Ovary (tissue), 9 donors: Measurements from ENCODE around the gene TRMT1. TPM values are rescaled to one million over a fixed set of nuclear protein-coding genes. Genes with fewer than 3 reads are reported as not detected.

Experiments used
- DNase-seq, 5 donors: peaks; one replicate each; pipeline ENCODE4 v3.0.0-alpha.2; 2019 to 2020
- H3K27ac ChIP-seq, 2 donors: fragments of 200-600 bp; one replicate each; pipeline versions ENCODE4 v1.5.1 to v1.8.0; 2019 to 2022
- H3K27me3 ChIP-seq: fragments of 200-600 bp; one replicate; pipeline ENCODE4 v1.8.0; 2022
- H3K36me3 ChIP-seq: fragments of 200-600 bp; sonication (generic); one replicate; pipeline ENCODE4 v1.5.1; 2019
- H3K4me1 ChIP-seq: one replicate; pipeline ENCODE4 v1.8.1; 2013; ENCODE audit warnings: mild to moderate bottlenecking, moderate library complexity; ENCODE audit not compliant: insufficient read depth
- H3K4me3 ChIP-seq: fragments of 200-600 bp; sonication (generic); one replicate; pipeline ENCODE4 v1.5.1; 2017
- H3K9me3 ChIP-seq, 2 donors: fragments of 200-600 bp in 1 of 2; sonication (generic) in 1 of 2; one replicate each; pipeline versions ENCODE4 v1.5.1 to v1.8.1; 2013 to 2019; ENCODE audit warnings: mild to moderate bottlenecking in 1 of 2, moderate library complexity in 1 of 2
- EP300 ChIP-seq: sonication (generic); formaldehyde crosslinking; IDR thresholded peaks from one replicate; pipeline ENCODE4 v1.6.1; 2017; ENCODE audit warnings: antibody characterized with exemption
- POLR2A ChIP-seq: fragments of 450-650 bp; IDR thresholded peaks from one replicate; pipeline ENCODE4 v1.6.1; 2017; ENCODE audit warnings: antibody characterized with exemption, mild to moderate bottlenecking, moderate library complexity
- WGBS, 3 donors: extraction: QIAGEN DNeasy Blood & Tissue Kit in 1 of 3; methylation state at CpG; one replicate each; pipeline versions ENCODE4 v1.1.5 to v1.1.7; 2013 to 2017; 5-methylcytosine and 5-hydroxymethylcytosine counted together
- intact Hi-C, 4 donors: fragments of 100-400 bp; cut with DNase I; formaldehyde crosslinking; loops; one replicate each; pipeline versions ENCODE4 v1.11.0 to v1.15.1; 2022 to 2023
- polyA plus RNA-seq, 2 donors: library from polyadenylated mRNA; stranded (reverse); fragments of 200-250 nt in 1 of 2; fragments of 350-450 nt in 1 of 2; fragmentation: Illumina TruSeq in 1 of 2; extraction: RNeasy Lipid Tissue Mini Kit (QIAGEN cat#74804) in 1 of 2; gene quantifications; one replicate each; pipeline ENCODE4 v1.2.3, GENCODE V29; 2013 to 2014
- total RNA-seq, 7 donors: library from RNA; depleted of rRNA in 2 of 7; stranded (reverse); fragments of >200 nt in 2 of 7; fragmentation: NEBNext Ultra II Directional in 3 of 7; extraction: Animal tissue kit (Norgen Biotek cat#: 25700) in 3 of 7; gene quantifications; one replicate each; pipeline versions ENCODE4 v1.1.0 to v1.2.4, GENCODE V29; 2016 to 2023
- TF ChIP-seq, protein P1 (sequence below), 3 donors: fragments of 450-650 bp in 2 of 3; fragments of 200-600 bp in 1 of 3; IDR thresholded peaks; one replicate each; pipeline versions ENCODE4 v1.5.1 to v1.8.0; 2016 to 2022; ENCODE audit warnings: antibody characterized with exemption in 3 of 3, mild to moderate bottlenecking in 1 of 3
- donor health status: DM: no; HTN: no; CAD: no; lungs with moderate emphysema.
- donor health status: DM: no; HTN: no; CAD: no.
- donor health status: Bipolar disorder and iron deficiency.
- donor health status: DM: yes; HTN: yes; CAD: no.
- donor health status: DM: no; HTN: no; CAD: no.
- donor health status: DM: yes; HTN: yes; CAD: no.

TRMT1 gene
- total and polyA plus RNA-seq, 9 donors, result 7.6 to 54.8 (median 37.2) TPM

DNA sequence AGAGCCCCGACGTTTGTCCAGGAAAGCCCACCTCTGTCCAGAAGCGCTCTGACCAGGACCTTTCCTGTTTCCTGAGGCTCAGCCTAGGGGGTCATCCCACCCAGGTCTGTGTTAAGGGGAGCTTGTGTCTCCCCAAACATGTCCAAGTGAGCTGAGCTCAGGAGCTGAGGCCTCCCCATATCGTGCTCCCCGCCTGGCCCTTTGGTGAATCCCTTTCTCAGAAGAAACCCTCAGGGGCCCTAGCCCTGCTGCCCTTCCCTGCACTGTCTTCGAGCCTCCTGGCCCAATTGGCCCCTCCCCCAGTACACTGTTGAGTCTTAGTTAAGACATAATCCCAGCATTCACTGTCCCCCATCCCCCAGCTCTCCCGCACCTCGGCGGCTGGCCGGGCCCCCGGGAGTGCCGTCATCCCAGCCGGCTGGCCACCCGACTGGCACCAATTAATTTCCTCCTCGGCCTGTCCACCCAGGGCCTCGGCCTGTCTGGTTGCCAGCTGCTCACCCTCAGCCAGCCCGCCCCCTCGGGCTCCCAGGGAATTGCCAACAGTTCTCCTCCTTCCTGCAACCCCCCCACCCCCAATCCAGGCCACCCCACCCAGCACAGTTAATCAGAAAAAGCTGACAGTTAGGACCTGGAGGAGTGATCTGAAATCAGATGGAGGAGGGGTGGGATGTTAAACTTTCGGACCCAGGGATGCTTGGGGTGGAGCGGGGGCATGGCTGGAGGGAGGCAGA, 47.2 kb upstream of the TRMT1 start:
- Histone ChIP-seq H3K9me3 (no peaks in the 10 kb centered on the region), H3K4me1 (peaks cover 7% of the 10 kb centered on the region), H3K27ac (peak overlapping the region; percentile 71 to 73), H3K27me3 (no peaks in the 10 kb centered on the region), H3K36me3 (no peaks in the 10 kb centered on the region), H3K4me3 (peak overlapping the region; percentile 41)
- intact Hi-C loops, result loop anchor here in 1 of 4 donors (10.0 kb wide), 1 partner anchor 701 kb away; no protein-coding TSS in a partner anchor
- peak; percentile 78 to 84 (median 83) for DNase-seq
- TF ChIP-seq POLR2A, result no peak
- peak; percentile 8 for TF ChIP-seq EP300
- WGBS, 3 donors, result 5 to 9% (median 7%) methylated on average over 19 to 20 of the region's 20 CpGs

DNA sequence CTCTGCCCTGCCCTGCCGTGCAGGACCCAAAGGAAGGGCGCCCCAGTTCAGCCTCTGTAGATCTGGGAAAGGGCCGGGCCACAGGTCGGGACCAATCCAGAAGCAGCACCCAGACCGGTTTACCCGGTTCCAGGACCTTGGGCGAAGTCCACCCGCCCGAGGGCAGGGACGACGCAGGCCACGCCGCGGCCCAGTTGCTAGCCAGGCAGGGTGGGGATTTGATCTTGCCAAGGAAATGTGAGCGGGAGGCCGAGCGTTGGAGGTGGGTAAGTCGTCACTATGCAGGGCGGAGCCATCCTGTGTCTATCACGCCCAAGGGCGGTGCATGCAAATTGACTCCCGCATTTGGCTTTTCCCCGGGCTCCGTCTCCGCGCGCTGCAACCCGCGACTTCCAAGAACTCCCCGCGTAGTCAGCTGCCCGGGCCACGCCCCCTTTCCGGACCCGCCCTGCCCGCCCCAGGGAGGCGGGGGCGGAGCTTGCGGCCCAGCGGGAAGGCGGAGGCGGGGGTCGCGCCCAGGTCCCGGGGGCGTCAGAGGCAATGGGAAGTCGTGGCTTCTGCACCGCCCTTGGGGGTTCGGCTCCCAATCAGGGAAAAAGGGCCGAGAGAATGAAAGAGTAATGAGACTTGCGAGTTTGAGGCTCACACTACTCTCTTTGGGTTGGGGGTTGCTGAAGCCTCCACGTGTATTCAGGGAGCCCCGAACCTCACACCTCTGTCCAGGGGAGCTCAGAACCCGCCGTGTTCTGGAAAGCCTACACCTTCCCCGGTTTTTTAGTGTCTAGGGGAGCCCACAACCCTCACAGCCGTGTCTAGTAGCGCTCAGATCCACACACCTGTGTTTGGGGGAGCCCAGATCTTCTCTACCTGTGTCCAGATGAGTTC, 46.4 kb upstream of the TRMT1 start:
- TF ChIP-seq POLR2A (peak; percentile 47), EP300 (peak; percentile 83)
- TF ChIP-seq, protein P1, sequence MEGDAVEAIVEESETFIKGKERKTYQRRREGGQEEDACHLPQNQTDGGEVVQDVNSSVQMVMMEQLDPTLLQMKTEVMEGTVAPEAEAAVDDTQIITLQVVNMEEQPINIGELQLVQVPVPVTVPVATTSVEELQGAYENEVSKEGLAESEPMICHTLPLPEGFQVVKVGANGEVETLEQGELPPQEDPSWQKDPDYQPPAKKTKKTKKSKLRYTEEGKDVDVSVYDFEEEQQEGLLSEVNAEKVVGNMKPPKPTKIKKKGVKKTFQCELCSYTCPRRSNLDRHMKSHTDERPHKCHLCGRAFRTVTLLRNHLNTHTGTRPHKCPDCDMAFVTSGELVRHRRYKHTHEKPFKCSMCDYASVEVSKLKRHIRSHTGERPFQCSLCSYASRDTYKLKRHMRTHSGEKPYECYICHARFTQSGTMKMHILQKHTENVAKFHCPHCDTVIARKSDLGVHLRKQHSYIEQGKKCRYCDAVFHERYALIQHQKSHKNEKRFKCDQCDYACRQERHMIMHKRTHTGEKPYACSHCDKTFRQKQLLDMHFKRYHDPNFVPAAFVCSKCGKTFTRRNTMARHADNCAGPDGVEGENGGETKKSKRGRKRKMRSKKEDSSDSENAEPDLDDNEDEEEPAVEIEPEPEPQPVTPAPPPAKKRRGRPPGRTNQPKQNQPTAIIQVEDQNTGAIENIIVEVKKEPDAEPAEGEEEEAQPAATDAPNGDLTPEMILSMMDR (IDR thresholded peaks at IDR 0.05), result no peak
- no peaks in the 10 kb centered on the region for H3K27me3 ChIP-seq
- H3K4me1 ChIP-seq, result peaks cover 7% of the 10 kb centered on the region
- intact Hi-C loops, result loop anchor here in 1 of 4 donors (10.0 kb wide), 1 partner anchor 702 kb away; no protein-coding TSS in a partner anchor
- WGBS, 3 donors, result 2 to 4% (median 3%) methylated on average over 49 to 58 of the region's 58 CpGs
- peak overlapping the region; percentile 71 to 73 for H3K27ac ChIP-seq
- peak; percentile 96 to 98 (median 97) for DNase-seq
- H3K4me3 ChIP-seq, result peak overlapping the region; percentile 41
- H3K9me3 ChIP-seq, result no peaks in the 10 kb centered on the region
- H3K36me3 ChIP-seq, result no peaks in the 10 kb centered on the region

DNA sequence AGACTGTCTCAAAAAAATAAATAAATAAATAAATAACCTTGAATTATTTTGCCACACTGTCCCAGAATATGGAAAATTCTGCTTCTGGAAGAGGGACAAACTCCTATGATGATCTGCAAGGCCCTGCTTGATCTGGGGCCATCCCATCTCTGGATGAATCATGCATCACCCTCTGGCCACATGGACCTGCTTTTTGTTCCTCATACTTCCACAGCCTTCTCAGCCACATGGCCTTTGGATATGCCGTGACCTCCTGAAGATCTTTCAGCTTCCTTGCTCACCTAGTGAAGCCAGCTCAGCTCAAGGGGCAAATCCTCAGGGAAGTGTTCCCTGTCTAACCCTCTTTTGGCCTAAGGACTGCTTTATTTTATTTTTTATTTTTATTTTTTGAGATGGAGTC, 44.0 kb upstream of the TRMT1 start:
- 93 to 94% (median 93%) methylated on average over 1 of the region's 1 CpG for WGBS, 3 donors
- no peaks in the 10 kb centered on the region for H3K9me3 ChIP-seq
- TF ChIP-seq, protein P1 (IDR thresholded peaks at IDR 0.05), result no peak
- H3K36me3 ChIP-seq, result no peaks in the 10 kb centered on the region
- intact Hi-C loops, result loop anchor here in 1 of 4 donors (10.0 kb wide), 1 partner anchor 704 kb away; no protein-coding TSS in a partner anchor
- no peak overlapping the region for H3K4me3 ChIP-seq
- no peak for DNase-seq
- H3K27me3 ChIP-seq, result no peaks in the 10 kb centered on the region
- no peak overlapping the region for H3K27ac ChIP-seq
- H3K4me1 ChIP-seq, result peaks cover 7% of the 10 kb centered on the region

DNA sequence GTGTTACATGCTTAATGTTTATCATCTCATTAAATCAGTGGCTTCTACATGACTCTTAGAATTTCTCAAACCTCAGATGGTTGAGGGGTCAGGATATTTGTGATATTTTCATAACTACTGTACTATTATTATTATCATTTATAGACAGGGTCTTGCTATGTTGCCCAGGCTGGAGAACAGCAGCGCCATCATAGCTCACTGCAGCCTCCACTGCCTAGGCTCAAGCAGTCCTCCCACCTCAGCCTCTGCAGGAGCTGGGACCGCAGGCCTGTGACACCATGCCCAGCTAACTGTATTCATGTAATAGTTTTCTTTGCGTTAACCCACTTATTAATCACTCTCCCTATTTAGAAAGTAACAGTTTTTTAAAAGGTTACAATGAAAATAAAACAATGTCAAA, 43.2 kb upstream of the TRMT1 start:
- TF ChIP-seq POLR2A (no peak), EP300 (no peak)
- TF ChIP-seq, protein P1 (IDR thresholded peaks at IDR 0.05), result no peak
- no peak overlapping the region for H3K4me3 ChIP-seq
- intact Hi-C loops, result loop anchor here in 1 of 4 donors (10.0 kb wide), 1 partner anchor 705 kb away; no protein-coding TSS in a partner anchor
- no peaks in the 10 kb centered on the region for H3K36me3 ChIP-seq
- 90 to 93% (median 93%) methylated on average over 3 of the region's 3 CpGs for WGBS, 3 donors
- H3K27ac ChIP-seq, result no peak overlapping the region
- H3K4me1 ChIP-seq, result peaks cover 10% of the 10 kb centered on the region
- DNase-seq, result no peak
- no peaks in the 10 kb centered on the region for H3K27me3 ChIP-seq
- no peaks in the 10 kb centered on the region for H3K9me3 ChIP-seq
